HCT116 (cell line): ENCODE data around the gene SNX25. TPM values are rescaled to one million over a fixed set of nuclear protein-coding genes. Genes with fewer than 3 reads are reported as not detected.

Source experiments
- ATAC-seq: fragments of 200-7000 bp; cut with Tn5 transposase; 2 replicates; pipeline ENCODE4 v1.9.1; 2020; ENCODE audit warnings: mild to moderate bottlenecking, moderate library complexity
- BruUV-seq: library from RNA; stranded (reverse); fragments of 400-500 nt; replicated peaks from 2 replicates; lab custom pipeline; 2021; lab: Mats Ljungman, UMichigan
- CTCF ChIA-PET: fragments of 300-600 bp; sonication (Branson Sonifier 250); formaldehyde crosslinking; loops from one replicate; lab custom pipeline; 2021; ENCODE audit warnings: antibody characterized with exemption; lab: Charles Lee
- POLR2A ChIA-PET: fragments of 300-600, 350-600 bp; sonication (Branson Sonifier 250); formaldehyde crosslinking; loops from one replicate; lab custom pipeline; 2021; ENCODE audit warnings: antibody characterized with exemption; lab: Charles Lee
- RAD21 ChIA-PET, 2 experiments: fragments of 300-600 bp; sonication (Branson Sonifier 250); formaldehyde crosslinking; loops; one replicate each; lab custom pipeline; 2023; ENCODE audit warnings: low total read pairs in 2 of 2; ENCODE audit not compliant: uncharacterized antibody in 2 of 2, unreplicated experiment in 2 of 2, low non-redundant PET in 1 of 2; lab: Charles Lee
- DNase-seq: peaks from one replicate; pipeline ENCODE4 v3.0.0-alpha.2; 2010; ENCODE audit warnings: low read depth, low spot score
- H2AFZ ChIP-seq: fragments of 200-600 bp; shearing (Covaris generic), sonication (generic); 2 replicates; pipeline ENCODE4 v1.6.1; 2017; ENCODE audit warnings: low read depth, mixed run types, mixed read lengths, antibody characterized with exemption, low read length; ENCODE audit not compliant: poor library complexity, severe bottlenecking
- H3K27ac ChIP-seq: 2 replicates; pipeline ENCODE4 v1.5.1; 2012; ENCODE audit warnings: low read depth, low read length
- H3K27me3 ChIP-seq: fragments of 200-600 bp; sonication (generic); 2 replicates; pipeline ENCODE4 v1.6.1; 2016; ENCODE audit warnings: mixed run types, low read length, mixed read lengths; ENCODE audit not compliant: insufficient read depth
- H3K36me3 ChIP-seq, 2 experiments: fragments of 200-500 bp in 1 of 2; fragments of 200-600 bp in 1 of 2; sonication (Bioruptor generic) in 1 of 2; sonication (generic) in 1 of 2; 2 replicates each; pipeline versions ENCODE4 v1.5.1 to v1.6.1; 2014 to 2016; ENCODE audit warnings: low read length in 2 of 2, inconsistent platforms in 1 of 2, mixed read lengths in 1 of 2, mixed run types in 1 of 2; ENCODE audit not compliant: insufficient read depth in 2 of 2, control insufficient read depth in 1 of 2
- H3K4me1 ChIP-seq, 2 experiments: fragments of 200-600 bp in 1 of 2; sonication (generic) in 1 of 2; 2 replicates each; pipeline versions ENCODE4 v1.5.1 to v1.6.1; 2012 to 2017; ENCODE audit warnings: low read length in 2 of 2, inconsistent platforms in 1 of 2, mild to moderate bottlenecking in 1 of 2, mixed read lengths in 1 of 2, mixed run types in 1 of 2, moderate library complexity in 1 of 2; ENCODE audit not compliant: insufficient read depth in 2 of 2, control insufficient read depth in 1 of 2
- H3K4me2 ChIP-seq: fragments of 200-600 bp; sonication (generic); 2 replicates; pipeline ENCODE4 v1.6.1; 2017; ENCODE audit warnings: mixed run types, low read length, mixed read lengths
- H3K4me3 ChIP-seq, 2 experiments: fragments of 200-600 bp in 1 of 2; sonication (generic) in 1 of 2; replicated peaks in 1 of 2; 2 replicates each; pipeline ENCODE4 v1.5.1; 2011 to 2016; ENCODE audit warnings: low read length in 2 of 2, control low read depth in 1 of 2, low read depth in 1 of 2, mild to moderate bottlenecking in 1 of 2, mixed read lengths in 1 of 2, mixed run types in 1 of 2
- H3K79me2 ChIP-seq: fragments of 200-600 bp; sonication (generic); 2 replicates; pipeline ENCODE4 v1.6.1; 2017; ENCODE audit warnings: mild to moderate bottlenecking, mixed run types, low read length, moderate library complexity, mixed read lengths; ENCODE audit not compliant: insufficient read depth
- H3K9ac ChIP-seq: fragments of 200-600 bp; sonication (generic); 2 replicates; pipeline ENCODE4 v1.6.1; 2016; ENCODE audit warnings: low read length, mixed read lengths
- H3K9me2 ChIP-seq: fragments of 200-600 bp; sonication (generic), shearing (Covaris generic); 2 replicates; pipeline ENCODE4 v1.6.1; 2017; ENCODE audit warnings: mixed run types, mild to moderate bottlenecking, moderate library complexity; ENCODE audit not compliant: insufficient read depth
- H3K9me3 ChIP-seq, 2 experiments: fragments of 200-500 bp in 1 of 2; fragments of 200-600 bp in 1 of 2; sonication (Bioruptor generic) in 1 of 2; sonication (generic) in 1 of 2; 2 replicates each; pipeline ENCODE4 v1.6.1; 2014 to 2017; ENCODE audit warnings: low read length in 2 of 2, mixed read lengths in 2 of 2, inconsistent platforms in 1 of 2, low read depth in 1 of 2, mild to moderate bottlenecking in 1 of 2, mixed run types in 1 of 2, moderate library complexity in 1 of 2; ENCODE audit not compliant: control insufficient read depth in 1 of 2, insufficient read depth in 1 of 2
- H4K20me1 ChIP-seq: fragments of 200-600 bp; sonication (generic), shearing (Covaris generic); 2 replicates; pipeline ENCODE4 v1.6.1; 2017; ENCODE audit warnings: mixed run types, mild to moderate bottlenecking, moderate library complexity; ENCODE audit not compliant: insufficient read depth
- CEBPB ChIP-seq: IDR thresholded peaks from 2 replicates; pipeline ENCODE4 v1.6.1; 2012; ENCODE audit warnings: low read depth
- JUND ChIP-seq: IDR thresholded peaks from 2 replicates; pipeline ENCODE4 v1.6.1; 2012
- MAX ChIP-seq: IDR thresholded peaks from 2 replicates; pipeline ENCODE4 v1.6.1; 2012
- POLR2AphosphoS5 ChIP-seq: IDR thresholded peaks from 2 replicates; pipeline ENCODE4 v1.6.1; 2011; ENCODE audit warnings: mild to moderate bottlenecking, low read depth, low read length, moderate library complexity
- RAD21 ChIP-seq: IDR thresholded peaks from 2 replicates; pipeline ENCODE4 v1.6.1; 2012; ENCODE audit warnings: low read depth, mild to moderate bottlenecking
- REST ChIP-seq: IDR thresholded peaks from 2 replicates; pipeline ENCODE4 v1.6.1; 2012; ENCODE audit warnings: low read depth
- SP1 ChIP-seq: IDR thresholded peaks from 2 replicates; pipeline ENCODE4 v1.6.1; 2012; ENCODE audit warnings: low read depth
- SRF ChIP-seq: IDR thresholded peaks from 2 replicates; pipeline ENCODE4 v1.6.1; 2012; ENCODE audit warnings: low read depth
- TCF7L2 ChIP-seq: IDR thresholded peaks from 2 replicates; pipeline ENCODE4 v1.7.0; 2011; ENCODE audit warnings: borderline replicate concordance, inconsistent platforms; ENCODE audit not compliant: insufficient read depth, insufficient read length; ENCODE audit errors: extremely low read depth
- YY1 ChIP-seq: IDR thresholded peaks from 2 replicates; pipeline ENCODE4 v1.6.1; 2011; ENCODE audit warnings: low read length, low read depth, moderate library complexity, mild to moderate bottlenecking; ENCODE audit not compliant: insufficient replicate concordance; ENCODE audit errors: extremely low read depth
- ZBTB33 ChIP-seq: IDR thresholded peaks from 2 replicates; pipeline ENCODE4 v1.6.1; 2011; ENCODE audit warnings: mild to moderate bottlenecking, low read length, moderate library complexity; ENCODE audit not compliant: insufficient replicate concordance; ENCODE audit errors: extremely low read depth
- ZFX ChIP-seq: fragments of 450-650 bp; IDR thresholded peaks from 2 replicates; pipeline ENCODE4 v1.6.1; 2017
- intact Hi-C: fragments of 100-400 bp; cut with micrococcal nuclease; formaldehyde crosslinking; loops from 2 replicates; pipeline ENCODE4 v1.10.0; 2022
- total RNA-seq: library from RNA; stranded (reverse); gene quantifications from one replicate; pipeline ENCODE4 v1.2.1, GENCODE V29; 2021; ENCODE audit not compliant: unreplicated experiment

Gene SNX25
- total RNA-seq, 1 experiment from 2014 or later = 20.9 TPM

- Histone ChIP-seq H4K20me1 (no peaks in the 10 kb centered on the region), H2AFZ (no peak overlapping the region), H3K79me2 (no peaks in the 10 kb centered on the region), H3K27me3 (no peaks in the 10 kb centered on the region), H3K4me2 (no peak overlapping the region), H3K9me3 (no peaks in the 10 kb centered on the region), H3K9ac (no peak overlapping the region), H3K4me3 (no peak overlapping the region), H3K9me2 (no peaks in the 10 kb centered on the region), H3K36me3 (no peaks in the 10 kb centered on the region), H3K4me1 (no peaks in the 10 kb centered on the region), H3K27ac (no peak overlapping the region)
- TF ChIP-seq POLR2AphosphoS5 (no peak), SP1 (no peak), MAX (no peak), CEBPB (no peak), SRF (no peak), TCF7L2 (no peak), YY1 (no peak)
- CTCF ChIA-PET = no interaction called here
- POLR2A ChIA-PET = no interaction called here
- no TSS peak for BruUV-seq
- intact Hi-C loops = no loop called here
- no peak for ATAC-seq
- RAD21 ChIA-PET = no interaction called here
- no peak for DNase-seq
Observed at GRCh38 chr4:185276036-185276435, 66.6 kb downstream of the SNX25 start.

GRCh38 chr4:185278716-185279115, 69.3 kb downstream of the SNX25 start:
- no peak overlapping the region for H3K4me3 ChIP-seq
- RAD21 ChIA-PET = no interaction called here
- no peak for TF ChIP-seq JUND
- no peak for TF ChIP-seq RAD21
- TF ChIP-seq REST = no peak
- TF ChIP-seq SP1 = no peak
- TF ChIP-seq MAX = no peak
- no peak for TF ChIP-seq ZBTB33
- no peak for TF ChIP-seq YY1
- TF ChIP-seq ZFX = no peak
- BruUV-seq = no TSS peak
- POLR2A ChIA-PET = no interaction called here
- H4K20me1 ChIP-seq = no peaks in the 10 kb centered on the region
- no peak overlapping the region for H3K9ac ChIP-seq
- H3K4me2 ChIP-seq = no peak overlapping the region
- H3K27ac ChIP-seq = no peak overlapping the region
- intact Hi-C loops = no loop called here
- H2AFZ ChIP-seq = no peak overlapping the region
- peaks cover 14 to 16% of the 10 kb centered on the region in 2 experiments for H3K4me1 ChIP-seq
- DNase-seq (no peak), ATAC-seq (no peak)
- no peaks in the 10 kb centered on the region for H3K36me3 ChIP-seq
- no peaks in the 10 kb centered on the region for H3K9me2 ChIP-seq
- no peaks in the 10 kb centered on the region for H3K79me2 ChIP-seq
- no peaks in the 10 kb centered on the region for H3K27me3 ChIP-seq
- no peaks in the 10 kb centered on the region for H3K9me3 ChIP-seq
- CTCF ChIA-PET = no interaction called here
